Activated naive CD4-positive, alpha-beta T cell treated with anti-CD3 and anti-CD28 coated beads, Interleukin-2, amount 50 U/mL, for 24 hours (primary cell): ENCODE measurements around the gene E2F2.
A peak's percentile ranks its signal among the peaks of the same experiment; 100 is the strongest.
"Not testable (repeated sequence)": the region's sequence is repeated elsewhere in the genome, so short reads cannot be mapped to it uniquely, and the experiment has no call there.

Source experiments
- H3K27ac Mint-ChIP-seq: one replicate; pipeline ENCODE4 v1.8.0; 2021; ENCODE audit warnings: mild to moderate bottlenecking, mixed read lengths
- H3K27me3 Mint-ChIP-seq: one replicate; pipeline ENCODE4 v1.8.0; 2021; ENCODE audit warnings: mixed read lengths
- H3K36me3 Mint-ChIP-seq: one replicate; pipeline ENCODE4 v1.8.0; 2021; ENCODE audit warnings: mixed read lengths
- H3K4me1 Mint-ChIP-seq: one replicate; pipeline ENCODE4 v1.8.0; 2021; ENCODE audit warnings: mixed read lengths
- H3K4me3 Mint-ChIP-seq: one replicate; pipeline ENCODE4 v1.8.0; 2021; ENCODE audit warnings: mild to moderate bottlenecking, mixed read lengths
- H3K9me3 Mint-ChIP-seq: one replicate; pipeline ENCODE4 v1.8.0; 2021; ENCODE audit warnings: mixed read lengths

The E2F2 gene

DNA sequence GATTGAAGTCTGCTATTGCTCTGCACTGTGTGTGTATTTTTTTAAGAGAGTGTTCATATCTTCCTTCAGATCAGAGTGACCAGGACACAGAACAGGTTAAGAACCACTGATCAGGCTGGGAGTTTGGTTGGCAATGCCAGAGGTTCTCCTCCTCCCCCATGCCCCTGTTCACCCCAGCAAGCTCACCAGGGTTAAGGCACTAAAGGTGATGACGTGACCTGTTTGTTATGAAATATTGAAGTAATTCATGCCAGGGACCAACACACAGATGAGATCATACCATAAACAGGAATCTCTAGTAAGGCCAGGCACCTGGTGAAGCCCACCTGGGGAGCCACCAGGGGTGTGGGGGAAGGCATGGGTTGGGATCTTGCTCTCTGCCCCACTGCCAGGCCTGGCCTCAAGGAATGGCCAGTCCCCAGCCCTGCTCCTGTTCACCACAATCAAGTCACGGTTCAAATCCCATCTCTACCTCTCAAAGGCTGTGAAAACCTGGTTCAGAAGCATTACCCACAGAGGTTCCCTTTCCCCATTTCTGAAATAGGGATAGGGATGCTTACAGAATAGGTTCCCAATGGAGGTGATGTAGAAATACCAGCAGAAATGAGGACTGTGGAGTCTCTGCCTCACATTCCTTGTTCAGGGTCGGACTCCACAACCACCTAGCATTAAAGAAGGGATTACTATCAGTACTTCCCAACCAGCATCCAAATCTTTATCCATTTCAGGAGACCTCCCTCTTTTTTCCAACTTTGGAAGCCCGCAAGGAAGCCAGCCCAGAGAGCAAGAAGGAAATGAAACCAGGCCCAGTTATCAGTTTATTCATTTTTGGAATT is 25.8 kb upstream of the E2F2 start:
- Mint-ChIP-seq H3K9me3 (no peaks in the 10 kb centered on the region), H3K4me1 (peaks cover 71% of the 10 kb centered on the region), H3K27me3 (no peaks in the 10 kb centered on the region), H3K27ac (peak overlapping the region; percentile 78), H3K4me3 (peak overlapping the region; percentile 92), H3K36me3 (no peaks in the 10 kb centered on the region)

- peak overlapping the region; percentile 92 for H3K4me3 Mint-ChIP-seq
- no peaks in the 10 kb centered on the region for H3K27me3 Mint-ChIP-seq
- no peaks in the 10 kb centered on the region for H3K36me3 Mint-ChIP-seq
- H3K9me3 Mint-ChIP-seq: no peaks in the 10 kb centered on the region
- H3K4me1 Mint-ChIP-seq: peaks cover 69% of the 10 kb centered on the region
- peak overlapping the region; percentile 97 for H3K27ac Mint-ChIP-seq
Observed at GRCh38 chr1:23555986-23556634, 25.1 kb upstream of the E2F2 start.

DNA sequence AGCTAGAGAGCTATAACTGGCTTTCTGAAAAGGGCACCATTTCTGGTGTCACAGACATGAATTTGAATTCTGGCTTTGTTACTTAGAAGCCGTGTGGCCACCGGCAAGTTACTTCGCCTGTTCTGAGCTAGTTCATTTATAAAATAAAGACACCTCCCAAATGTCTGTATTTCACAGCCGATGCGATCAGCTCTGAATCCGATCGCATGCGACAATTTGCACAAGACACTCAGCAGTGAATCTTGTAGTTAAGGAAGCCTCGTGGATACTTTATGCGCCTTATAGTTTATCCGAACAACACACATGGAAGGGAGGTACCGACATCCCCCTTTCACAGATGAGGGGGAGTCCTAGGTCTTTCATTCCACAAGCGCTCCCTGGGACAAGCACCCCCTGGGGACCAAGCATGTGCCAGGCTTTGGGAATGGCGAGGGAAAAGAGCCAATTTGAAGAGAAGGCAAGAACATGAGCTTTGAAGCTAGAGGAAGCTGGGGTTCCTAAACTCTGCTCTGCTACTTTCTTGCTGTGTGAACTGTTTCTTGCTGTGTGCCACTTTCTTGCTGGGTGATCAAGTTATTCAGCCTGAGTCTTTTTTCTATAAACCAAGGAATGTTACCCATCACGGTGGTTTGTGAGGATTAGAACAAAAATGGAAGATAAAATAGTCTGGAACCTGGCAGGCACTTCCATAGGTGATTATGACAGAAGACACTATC is 24.4 kb upstream of the E2F2 start:
- H3K36me3 Mint-ChIP-seq: no peaks in the 10 kb centered on the region
- no peaks in the 10 kb centered on the region for H3K9me3 Mint-ChIP-seq
- H3K4me3 Mint-ChIP-seq: peak overlapping the region; percentile 92
- H3K4me1 Mint-ChIP-seq: peaks cover 68% of the 10 kb centered on the region
- H3K27ac Mint-ChIP-seq: peak overlapping the region; percentile 97
- H3K27me3 Mint-ChIP-seq: no peaks in the 10 kb centered on the region

DNA sequence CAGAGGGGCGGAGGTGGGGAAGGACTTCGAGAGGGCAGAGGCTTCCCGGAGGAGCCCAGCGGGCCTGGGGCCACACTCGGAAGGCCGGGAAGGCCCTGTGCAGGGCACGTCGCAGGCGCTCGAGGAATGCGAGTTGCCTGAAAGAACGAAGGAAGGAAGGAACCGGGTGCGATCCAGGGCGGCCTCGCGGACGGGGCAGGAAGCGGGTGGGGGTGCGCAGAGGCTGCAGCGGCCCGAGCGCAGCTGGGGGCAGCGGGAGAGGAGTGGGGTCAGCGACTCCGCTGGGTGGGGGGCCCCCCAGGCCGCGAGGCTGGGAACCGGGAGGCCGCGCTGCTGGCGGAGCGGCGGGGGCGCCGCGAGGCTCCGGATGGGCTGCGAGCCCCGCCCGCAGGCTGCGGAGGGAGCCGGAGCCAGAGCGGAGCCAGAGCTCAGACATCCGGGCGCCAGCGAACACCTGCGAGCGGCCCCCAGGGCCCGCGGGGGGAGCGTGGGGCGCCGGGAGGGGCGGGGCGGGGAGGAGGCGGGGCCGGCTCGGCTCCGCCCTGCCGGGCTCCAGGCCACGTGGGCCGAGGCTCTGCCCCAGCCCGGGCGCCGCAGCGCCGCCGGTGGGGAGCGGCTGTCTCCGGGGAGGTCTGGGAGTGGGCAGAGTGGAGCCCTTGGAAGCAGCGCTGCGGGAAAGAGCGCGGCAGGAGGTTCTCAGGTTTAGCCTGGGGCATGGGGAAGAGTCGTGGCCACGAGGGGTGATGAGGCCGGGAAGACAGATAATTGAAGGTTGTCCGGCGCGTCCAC is 23.6 kb upstream of the E2F2 start:
- Mint-ChIP-seq H3K27me3 (no peaks in the 10 kb centered on the region), H3K36me3 (no peaks in the 10 kb centered on the region), H3K4me1 (peaks cover 60% of the 10 kb centered on the region), H3K27ac (peak overlapping the region; percentile 97), H3K4me3 (peak overlapping the region; percentile 92), H3K9me3 (no peaks in the 10 kb centered on the region)

DNA sequence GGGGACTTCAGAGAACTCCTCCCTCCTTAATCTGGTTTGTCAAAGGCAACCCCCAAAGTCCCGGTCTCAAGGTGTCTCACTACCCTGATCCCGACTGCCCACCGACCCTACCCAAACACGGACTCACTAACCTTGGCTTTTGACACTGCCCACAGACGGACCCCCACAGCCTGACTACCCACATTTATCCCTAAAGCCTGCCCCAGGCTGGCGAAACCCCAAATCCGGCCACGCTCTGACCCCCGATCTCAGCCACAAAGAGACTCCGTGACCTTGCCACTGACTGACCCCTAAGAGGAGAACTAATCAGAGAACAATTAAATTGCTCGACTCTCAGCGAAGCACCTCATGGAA is 23.1 kb upstream of the E2F2 start:
- H3K4me1 Mint-ChIP-seq: peaks cover 57% of the 10 kb centered on the region
- H3K27ac Mint-ChIP-seq: peak overlapping the region; percentile 88
- no peaks in the 10 kb centered on the region for H3K9me3 Mint-ChIP-seq
- no peaks in the 10 kb centered on the region for H3K27me3 Mint-ChIP-seq
- peak overlapping the region; percentile 85 for H3K4me3 Mint-ChIP-seq
- no peaks in the 10 kb centered on the region for H3K36me3 Mint-ChIP-seq

GRCh38 chr1:23553231-23554126 is 22.4 kb upstream of the E2F2 start:
- H3K4me3 Mint-ChIP-seq: peak overlapping the region; percentile 85
- no peaks in the 10 kb centered on the region for H3K27me3 Mint-ChIP-seq
- H3K27ac Mint-ChIP-seq: peak overlapping the region; percentile 88
- peaks cover 57% of the 10 kb centered on the region for H3K4me1 Mint-ChIP-seq
- H3K36me3 Mint-ChIP-seq: no peaks in the 10 kb centered on the region
- no peaks in the 10 kb centered on the region for H3K9me3 Mint-ChIP-seq

DNA sequence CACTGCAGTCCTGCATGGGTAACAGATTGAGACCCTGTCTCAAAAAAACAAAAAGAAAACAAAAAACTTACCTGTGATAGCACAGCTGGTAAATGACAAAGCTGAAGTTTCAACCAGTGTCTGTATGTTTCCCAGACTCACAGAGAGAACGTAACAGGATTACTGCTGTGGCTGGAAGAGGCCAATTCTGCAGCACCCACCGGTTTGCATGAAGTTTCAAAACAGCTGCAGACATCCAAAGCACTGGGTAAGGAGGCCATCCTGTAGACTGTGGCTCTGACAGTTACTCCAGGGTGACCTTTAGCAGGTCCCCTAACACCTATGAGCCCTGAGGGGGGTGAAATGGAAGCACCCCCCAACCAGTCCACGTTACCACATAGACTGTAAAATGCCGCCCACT is 20.8 kb upstream of the E2F2 start:
- Mint-ChIP-seq H3K36me3 (no peaks in the 10 kb centered on the region), H3K27me3 (no peaks in the 10 kb centered on the region), H3K27ac (no peak overlapping the region), H3K9me3 (no peaks in the 10 kb centered on the region), H3K4me1 (peaks cover 44% of the 10 kb centered on the region), H3K4me3 (no peak overlapping the region)

DNA sequence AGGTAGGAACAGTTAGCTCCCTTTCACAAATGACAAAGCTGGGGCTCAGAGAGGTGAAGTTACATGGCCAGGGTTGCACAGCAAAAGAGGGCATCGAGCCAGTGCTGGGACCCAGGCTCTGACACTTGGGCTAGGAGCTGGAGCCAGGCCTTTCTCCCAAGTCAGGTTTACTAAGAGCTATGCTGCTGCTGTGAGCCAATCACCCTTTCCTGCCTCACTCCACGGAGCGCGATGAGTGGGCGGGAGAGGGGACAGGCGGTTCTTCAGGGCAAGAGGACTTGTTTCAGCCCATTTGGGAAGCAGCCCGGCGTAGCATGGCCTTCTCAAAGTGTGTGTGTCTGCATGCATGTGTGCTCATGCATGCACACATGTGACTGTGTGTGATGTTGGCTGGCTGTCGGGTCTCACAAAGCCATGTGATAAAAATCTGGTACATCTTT is 17.7 kb upstream of the E2F2 start:
- Mint-ChIP-seq H3K9me3 (no peaks in the 10 kb centered on the region), H3K36me3 (no peaks in the 10 kb centered on the region), H3K27me3 (no peaks in the 10 kb centered on the region), H3K4me1 (peaks cover 25% of the 10 kb centered on the region), H3K4me3 (no peak overlapping the region), H3K27ac (no peak overlapping the region)

DNA sequence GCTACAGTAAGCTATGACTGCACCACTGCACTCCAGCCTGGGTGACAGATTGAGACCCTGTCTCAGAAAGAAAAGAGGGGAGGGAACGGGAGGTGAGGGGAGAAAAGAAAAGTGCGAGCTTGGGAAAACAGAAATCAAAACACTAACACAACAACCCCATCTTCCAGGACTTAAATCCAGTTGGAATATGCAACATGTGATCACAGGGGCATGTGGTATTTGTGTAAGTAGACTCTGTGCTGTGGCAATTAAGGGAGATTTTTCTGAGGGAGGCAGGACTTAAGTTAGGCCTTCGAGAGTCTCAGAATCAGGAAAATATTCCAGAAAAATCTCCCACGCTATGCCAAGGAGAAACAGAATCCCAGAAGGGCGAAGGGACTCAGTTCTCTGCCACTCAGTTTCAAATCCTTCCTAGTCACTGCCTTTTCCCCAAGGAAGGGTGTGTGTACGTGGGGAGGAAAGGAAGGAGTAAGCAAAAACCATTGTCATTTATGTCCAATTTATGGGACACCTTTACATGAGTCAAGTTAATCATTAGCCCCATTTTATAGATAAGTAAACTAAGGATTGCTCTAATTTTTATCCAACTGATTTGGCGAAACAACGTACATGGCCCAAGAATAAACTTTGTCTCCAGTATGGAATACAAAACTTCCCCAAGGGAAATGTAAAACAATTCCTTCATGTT is 16.0 kb upstream of the E2F2 start:
- no peak overlapping the region for H3K4me3 Mint-ChIP-seq
- H3K9me3 Mint-ChIP-seq: no peaks in the 10 kb centered on the region
- peaks cover 16% of the 10 kb centered on the region for H3K4me1 Mint-ChIP-seq
- H3K36me3 Mint-ChIP-seq: no peaks in the 10 kb centered on the region
- no peaks in the 10 kb centered on the region for H3K27me3 Mint-ChIP-seq
- H3K27ac Mint-ChIP-seq: no peak overlapping the region

- no peaks in the 10 kb centered on the region for H3K36me3 Mint-ChIP-seq
- no peak overlapping the region for H3K27ac Mint-ChIP-seq
- peaks cover 10% of the 10 kb centered on the region for H3K4me1 Mint-ChIP-seq
- no peaks in the 10 kb centered on the region for H3K9me3 Mint-ChIP-seq
- H3K4me3 Mint-ChIP-seq: no peak overlapping the region
- H3K27me3 Mint-ChIP-seq: no peaks in the 10 kb centered on the region
Observed at GRCh38 chr1:23545851-23546250, 14.8 kb upstream of the E2F2 start.

- H3K27me3 Mint-ChIP-seq: no peaks in the 10 kb centered on the region
- no peak overlapping the region for H3K4me3 Mint-ChIP-seq
- no peaks in the 10 kb centered on the region for H3K36me3 Mint-ChIP-seq
- no peaks in the 10 kb centered on the region for H3K9me3 Mint-ChIP-seq
- peak overlapping the region; percentile 65 for H3K27ac Mint-ChIP-seq
- peaks cover 11% of the 10 kb centered on the region for H3K4me1 Mint-ChIP-seq
Observed at GRCh38 chr1:23544444-23545389, 13.7 kb upstream of the E2F2 start.

DNA sequence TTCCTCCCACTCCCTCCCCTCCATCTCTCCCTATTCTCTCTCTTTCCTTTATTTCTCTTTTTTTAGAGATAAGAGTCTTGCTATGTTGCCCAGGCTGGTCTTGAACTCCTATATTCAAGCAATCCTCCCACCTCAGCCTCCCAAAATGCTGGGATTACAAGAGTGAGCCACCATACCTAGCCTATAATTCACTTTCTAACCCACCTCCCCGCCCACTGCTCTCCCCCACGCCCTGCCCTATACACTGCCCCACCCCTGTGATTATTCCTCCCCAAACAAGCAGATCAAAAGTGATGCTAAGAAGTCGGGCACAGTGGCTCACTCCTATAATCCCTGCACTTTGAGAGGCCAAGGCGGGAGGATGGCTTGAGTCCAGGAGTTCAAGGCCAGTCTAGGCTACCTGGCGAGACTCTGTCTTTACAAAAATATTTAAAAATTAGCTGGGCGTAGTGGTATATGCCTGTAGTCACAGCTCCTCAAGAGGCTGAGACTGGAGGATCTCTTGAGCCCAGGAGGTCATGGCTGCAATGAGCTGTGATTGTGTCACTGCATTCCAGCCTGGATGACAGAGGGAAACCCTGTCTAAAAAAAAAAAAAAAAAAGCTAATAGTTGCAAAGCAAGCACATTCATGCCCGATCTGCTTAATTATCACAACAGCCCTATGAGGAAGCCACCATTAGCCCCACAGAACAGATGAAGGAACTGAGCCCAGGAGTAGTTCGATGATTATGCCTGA is 12.8 kb upstream of the E2F2 start:
- no peak overlapping the region for H3K27ac Mint-ChIP-seq
- H3K36me3 Mint-ChIP-seq: no peaks in the 10 kb centered on the region
- no peak overlapping the region for H3K4me3 Mint-ChIP-seq
- H3K9me3 Mint-ChIP-seq: no peaks in the 10 kb centered on the region
- H3K4me1 Mint-ChIP-seq: peaks cover 13% of the 10 kb centered on the region
- no peaks in the 10 kb centered on the region for H3K27me3 Mint-ChIP-seq

DNA sequence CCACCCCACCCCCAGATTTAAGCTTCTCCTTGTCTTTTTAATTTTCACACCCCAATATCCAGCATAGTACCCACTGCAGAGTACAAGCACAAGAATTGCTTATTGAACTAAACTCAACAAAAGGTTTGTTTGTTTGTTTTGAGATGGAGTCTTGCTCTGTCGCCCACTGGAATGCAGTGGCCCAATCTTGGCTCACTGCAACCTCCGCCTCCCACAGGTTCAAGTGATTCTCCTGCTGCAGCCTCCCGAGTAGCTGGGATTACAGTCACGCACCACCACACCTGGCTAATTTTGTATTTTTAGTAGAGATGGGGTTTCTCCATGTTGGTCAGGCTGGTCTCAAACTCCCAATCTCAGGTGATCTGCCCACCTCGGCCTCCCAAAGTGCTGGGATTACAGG is 11.9 kb upstream of the E2F2 start:
- not testable (repeated sequence) for H3K36me3 Mint-ChIP-seq, H3K4me3 Mint-ChIP-seq

More for the DNA sequence above, 11.9 kb upstream of the E2F2 start:
- not testable (repeated sequence) for H3K9me3 Mint-ChIP-seq, H3K27ac Mint-ChIP-seq, H3K27me3 Mint-ChIP-seq
- H3K4me1 Mint-ChIP-seq: peaks cover 13% of the 10 kb centered on the region
